ENCODE data around the gene NAALADL2. TPM values are rescaled to one million over a fixed set of nuclear protein-coding genes. Genes with fewer than 3 reads are reported as not detected.

The NAALADL2 gene
- total and polyA plus RNA-seq, 2 donors (not counting 1 experiment from before 2014, with no cell fraction given): 8.8 to 11.6 TPM

DNA sequence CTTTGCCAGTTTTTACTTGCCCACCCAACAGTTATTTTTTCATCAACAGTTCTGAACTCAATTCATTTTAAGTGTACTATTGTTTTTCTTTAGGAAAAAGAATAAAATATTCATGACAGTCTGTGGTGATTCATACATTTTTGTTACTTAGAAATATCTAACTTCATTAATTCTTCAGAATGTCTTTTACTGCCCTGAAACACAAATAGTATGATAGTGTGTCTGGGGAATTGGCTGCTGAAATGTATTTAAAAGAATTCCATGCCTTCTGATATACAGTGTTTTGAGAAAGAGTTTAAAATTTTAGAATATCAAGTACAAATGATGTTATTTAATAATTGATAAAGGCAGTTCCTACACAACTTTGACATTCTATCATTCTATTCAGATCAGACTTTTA is 854.1 kb downstream of the NAALADL2 start:
- Histone ChIP-seq H3K9ac (ENCODE audit: insufficient read depth, low read length) (no peak overlapping the region), H3K27me3 (ENCODE audit: control insufficient read depth, insufficient read depth, low read length) (no peaks in the 10 kb centered on the region), H4K20me1 (ENCODE audit: control insufficient read depth, extremely low read depth, insufficient read depth, low read length) (no peaks in the 10 kb centered on the region), H3K9me3 (ENCODE audit: control insufficient read depth, insufficient read depth, low read depth, low read length) (no peaks in the 10 kb centered on the region), H3K4me3 (replicated peaks in 1 of 4; ENCODE audit: control extremely low read depth in 1 of 4, insufficient read depth in 1 of 4, low read depth in 3 of 4, low read length in 4 of 4) (no peak overlapping the region), H3K4me2 (ENCODE audit: extremely low read depth, insufficient read depth, low read length) (no peak overlapping the region), H3K79me2 (ENCODE audit: control insufficient read depth, insufficient read depth, low read length) (no peaks in the 10 kb centered on the region), H3K27ac (ENCODE audit: insufficient read depth, low read length) (no peak overlapping the region), H2AFZ (ENCODE audit: low read length) (no peak overlapping the region), H3K4me1 (ENCODE audit: control insufficient read depth, extremely low read depth, insufficient read depth, low read length) (no peaks in the 10 kb centered on the region), H3K36me3 (ENCODE audit: control insufficient read depth, insufficient read depth, low read length) (no peaks in the 10 kb centered on the region)
- peak in 1 of 2 donors; percentile 31 for DNase-seq (ENCODE audit: low read depth in 2 of 2)
- no peak for TF ChIP-seq EZH2 (IDR thresholded peaks at IDR 0.05; ENCODE audit: low read length, missing control alignments)
- no peak for TF ChIP-seq CTCF (conservative IDR thresholded peaks at IDR 0.05 in 1 of 2, IDR thresholded peaks at IDR 0.05 in 1 of 2; ENCODE audit: low read depth in 1 of 2, low read length in 2 of 2)

DNA sequence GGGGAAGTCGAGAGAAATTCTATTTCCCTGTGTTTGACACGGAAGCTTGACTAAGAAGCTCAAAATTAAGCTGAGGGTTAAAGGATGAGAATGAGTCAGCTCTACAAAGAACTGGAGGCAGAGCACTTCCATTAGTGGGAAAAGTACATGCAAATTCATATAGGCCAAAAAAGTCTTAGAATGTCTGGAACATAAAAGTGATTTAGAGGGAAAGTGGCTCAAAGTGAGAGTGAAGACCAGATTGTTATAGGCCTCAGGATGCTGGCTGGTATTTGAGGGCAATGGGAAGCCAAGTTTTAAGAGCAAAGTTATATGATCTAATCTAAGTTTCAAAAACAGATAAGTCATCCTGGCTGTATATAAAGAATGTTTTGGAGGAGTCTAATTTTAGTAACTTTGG is 857.3 kb downstream of the NAALADL2 start:
- Histone ChIP-seq H4K20me1 (ENCODE audit: control insufficient read depth, extremely low read depth, insufficient read depth, low read length) (no peaks in the 10 kb centered on the region), H2AFZ (ENCODE audit: low read length) (no peak overlapping the region), H3K9me3 (ENCODE audit: control insufficient read depth, insufficient read depth, low read depth, low read length) (no peaks in the 10 kb centered on the region), H3K27ac (ENCODE audit: insufficient read depth, low read length) (no peak overlapping the region), H3K27me3 (ENCODE audit: control insufficient read depth, insufficient read depth, low read length) (no peaks in the 10 kb centered on the region), H3K4me3 (replicated peaks in 1 of 4; ENCODE audit: control extremely low read depth in 1 of 4, insufficient read depth in 1 of 4, low read depth in 3 of 4, low read length in 4 of 4) (no peak overlapping the region), H3K9ac (ENCODE audit: insufficient read depth, low read length) (no peak overlapping the region), H3K4me2 (ENCODE audit: extremely low read depth, insufficient read depth, low read length) (no peak overlapping the region), H3K4me1 (ENCODE audit: control insufficient read depth, extremely low read depth, insufficient read depth, low read length) (no peaks in the 10 kb centered on the region), H3K36me3 (ENCODE audit: control insufficient read depth, insufficient read depth, low read length) (no peaks in the 10 kb centered on the region), H3K79me2 (ENCODE audit: control insufficient read depth, insufficient read depth, low read length) (no peaks in the 10 kb centered on the region)
- peak; percentile 16 to 36 for DNase-seq (ENCODE audit: low read depth in 2 of 2)
- no peak for TF ChIP-seq CTCF (conservative IDR thresholded peaks at IDR 0.05 in 1 of 2, IDR thresholded peaks at IDR 0.05 in 1 of 2; ENCODE audit: low read depth in 1 of 2, low read length in 2 of 2)
- no peak for TF ChIP-seq EZH2 (IDR thresholded peaks at IDR 0.05; ENCODE audit: low read length, missing control alignments)

GRCh38 chr3:175726228-175726627 is 867.1 kb downstream of the NAALADL2 start:
- DNase-seq (ENCODE audit: low read depth in 2 of 2): no peak
- H3K27ac ChIP-seq (ENCODE audit: insufficient read depth, low read length): no peak overlapping the region
- H3K4me1 ChIP-seq (ENCODE audit: control insufficient read depth, extremely low read depth, insufficient read depth, low read length): no peaks in the 10 kb centered on the region
- H3K27me3 ChIP-seq (ENCODE audit: control insufficient read depth, insufficient read depth, low read length): no peaks in the 10 kb centered on the region
- no peak overlapping the region for H3K4me3 ChIP-seq (replicated peaks in 1 of 4; ENCODE audit: control extremely low read depth in 1 of 4, insufficient read depth in 1 of 4, low read depth in 3 of 4, low read length in 4 of 4)
- H3K79me2 ChIP-seq (ENCODE audit: control insufficient read depth, insufficient read depth, low read length): no peaks in the 10 kb centered on the region
- H3K4me2 ChIP-seq (ENCODE audit: extremely low read depth, insufficient read depth, low read length): no peak overlapping the region
- H4K20me1 ChIP-seq (ENCODE audit: control insufficient read depth, extremely low read depth, insufficient read depth, low read length): no peaks in the 10 kb centered on the region
- no peak overlapping the region for H3K9ac ChIP-seq (ENCODE audit: insufficient read depth, low read length)
- TF ChIP-seq EZH2 (IDR thresholded peaks at IDR 0.05; ENCODE audit: low read length, missing control alignments) (no peak), CTCF (conservative IDR thresholded peaks at IDR 0.05 in 1 of 2, IDR thresholded peaks at IDR 0.05 in 1 of 2; ENCODE audit: low read depth in 1 of 2, low read length in 2 of 2) (no peak)
- no peaks in the 10 kb centered on the region for H3K9me3 ChIP-seq (ENCODE audit: control insufficient read depth, insufficient read depth, low read depth, low read length)
- no peak overlapping the region for H2AFZ ChIP-seq (ENCODE audit: low read length)
- H3K36me3 ChIP-seq (ENCODE audit: control insufficient read depth, insufficient read depth, low read length): no peaks in the 10 kb centered on the region
